IPS DF 6.9 (cell line): ENCODE measurements around the gene PLXNA2.

Experiments
- DNase-seq: peaks from one replicate; pipeline ENCODE4 v3.0.0-alpha.2; 2013; ENCODE audit warnings: low read depth, low spot score
- H3K27ac ChIP-seq: one replicate; pipeline ENCODE4 v1.5.1; 2013; ENCODE audit warnings: low read length, control low read depth
- H3K27me3 ChIP-seq: 2 replicates; pipeline ENCODE4 v1.6.1; 2013; ENCODE audit warnings: mild to moderate bottlenecking, low read length; ENCODE audit not compliant: control insufficient read depth, insufficient read depth
- H3K36me3 ChIP-seq: 2 replicates; pipeline ENCODE4 v1.6.1; 2013; ENCODE audit warnings: low read length; ENCODE audit not compliant: control insufficient read depth, insufficient read depth
- H3K4me1 ChIP-seq: 2 replicates; pipeline ENCODE4 v1.6.1; 2013; ENCODE audit warnings: low read length; ENCODE audit not compliant: control insufficient read depth, insufficient read depth
- H3K4me3 ChIP-seq: 2 replicates; pipeline ENCODE4 v1.5.1; 2013; ENCODE audit warnings: mild to moderate bottlenecking, low read length
- H3K9me3 ChIP-seq: 2 replicates; pipeline ENCODE4 v1.6.1; 2013; ENCODE audit warnings: low read length, inconsistent platforms; ENCODE audit not compliant: control insufficient read depth, insufficient read depth
- WGBS: extraction: QIAGEN DNeasy Blood & Tissue Kit; methylation state at CpG from one replicate; pipeline ENCODE4 v1.1.7; 2013; ENCODE audit warnings: mixed read lengths, missing lambda C conversion rate; ENCODE audit not compliant: insufficient read length, insufficient coverage; 5-methylcytosine and 5-hydroxymethylcytosine counted together

The PLXNA2 gene

DNA sequence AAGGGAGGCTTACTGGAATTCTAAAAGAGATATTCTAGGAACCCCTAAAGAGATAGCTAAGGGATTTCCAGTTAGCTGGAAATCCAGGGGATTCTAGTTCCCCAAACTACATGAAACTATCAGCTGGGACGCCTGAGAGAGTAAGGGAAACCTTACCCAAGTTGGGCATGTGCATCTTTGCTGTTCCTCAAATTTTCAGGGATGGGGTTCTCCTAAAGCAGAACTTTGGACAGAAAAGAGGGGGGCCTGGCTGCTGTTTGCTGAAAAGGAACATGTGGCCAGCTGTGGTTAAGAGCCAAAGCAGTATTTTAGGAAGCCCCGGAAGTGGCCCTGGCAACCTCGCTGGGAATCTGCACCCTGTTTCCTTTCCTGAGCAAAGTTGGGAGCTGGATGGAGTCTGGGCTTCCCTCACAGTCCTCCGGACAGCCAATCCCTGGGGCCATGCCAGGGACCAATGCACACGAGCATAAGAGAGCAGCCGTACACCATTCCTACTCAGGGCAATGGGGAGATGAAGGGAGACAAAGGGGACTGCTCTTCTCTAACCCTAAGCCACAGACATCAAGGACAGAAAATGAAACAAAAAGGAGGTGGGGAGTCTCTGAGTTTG lies 154.3 kb downstream of the PLXNA2 start:
- Histone ChIP-seq H3K4me1 (no peaks in the 10 kb centered on the region), H3K9me3 (no peaks in the 10 kb centered on the region), H3K27me3 (no peaks in the 10 kb centered on the region), H3K27ac (no peak overlapping the region), H3K4me3 (no peak overlapping the region), H3K36me3 (no peaks in the 10 kb centered on the region)
- no peak for DNase-seq
- WGBS, result no CpG with 5 or more reads among the region's 6 CpGs

DNA sequence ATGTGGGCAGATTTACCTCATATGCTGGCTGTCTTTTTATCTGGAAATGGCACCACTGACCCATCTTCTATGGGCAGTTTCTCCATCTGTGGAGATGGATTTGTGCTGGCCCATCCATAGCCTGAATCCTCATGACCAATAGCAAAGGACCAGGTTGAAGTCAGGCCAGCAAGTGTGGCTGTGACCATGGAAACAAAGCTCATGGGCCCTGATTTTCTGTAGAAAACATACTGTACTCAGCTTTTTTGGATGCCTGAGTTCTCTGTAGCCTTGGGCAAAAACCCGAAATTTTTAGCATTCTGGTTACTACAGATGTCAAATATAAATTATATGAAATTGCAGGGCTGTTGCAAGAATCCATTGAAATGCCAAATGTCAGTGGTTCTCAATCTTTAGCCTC lies 155.0 kb downstream of the PLXNA2 start:
- no CpG with 5 or more reads among the region's 1 CpG for WGBS
- no peak for DNase-seq
- no peaks in the 10 kb centered on the region for H3K36me3 ChIP-seq
- H3K9me3 ChIP-seq, result no peaks in the 10 kb centered on the region
- H3K4me3 ChIP-seq, result no peak overlapping the region
- H3K27me3 ChIP-seq, result no peaks in the 10 kb centered on the region
- H3K27ac ChIP-seq, result no peak overlapping the region
- no peaks in the 10 kb centered on the region for H3K4me1 ChIP-seq

DNA sequence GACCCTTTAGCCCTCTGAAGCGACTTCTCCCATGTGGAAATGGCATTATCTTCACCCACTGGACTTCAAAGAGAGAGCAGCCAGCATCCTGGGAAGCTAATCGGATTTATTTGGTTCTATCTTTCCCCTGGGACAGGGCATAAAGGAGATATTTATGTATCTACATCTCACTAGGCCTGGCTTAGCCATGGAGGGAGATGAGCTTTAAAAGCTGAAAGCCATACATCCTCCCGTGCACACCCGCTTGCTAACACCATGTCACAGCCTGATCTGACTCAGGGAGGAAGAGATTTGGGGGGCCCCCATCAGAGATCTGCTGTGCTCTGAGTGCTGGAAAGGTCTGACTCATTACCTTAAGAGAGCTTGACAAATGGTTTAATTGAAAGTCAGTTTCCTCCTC lies 155.9 kb downstream of the PLXNA2 start:
- no peaks in the 10 kb centered on the region for H3K27me3 ChIP-seq
- H3K9me3 ChIP-seq, result no peaks in the 10 kb centered on the region
- no peak overlapping the region for H3K27ac ChIP-seq
- no peak overlapping the region for H3K4me3 ChIP-seq
- no peak for DNase-seq
- no peaks in the 10 kb centered on the region for H3K36me3 ChIP-seq
- no CpG with 5 or more reads among the region's 4 CpGs for WGBS
- no peaks in the 10 kb centered on the region; the same call in 1 of the 2 replicates for H3K4me1 ChIP-seq

DNA sequence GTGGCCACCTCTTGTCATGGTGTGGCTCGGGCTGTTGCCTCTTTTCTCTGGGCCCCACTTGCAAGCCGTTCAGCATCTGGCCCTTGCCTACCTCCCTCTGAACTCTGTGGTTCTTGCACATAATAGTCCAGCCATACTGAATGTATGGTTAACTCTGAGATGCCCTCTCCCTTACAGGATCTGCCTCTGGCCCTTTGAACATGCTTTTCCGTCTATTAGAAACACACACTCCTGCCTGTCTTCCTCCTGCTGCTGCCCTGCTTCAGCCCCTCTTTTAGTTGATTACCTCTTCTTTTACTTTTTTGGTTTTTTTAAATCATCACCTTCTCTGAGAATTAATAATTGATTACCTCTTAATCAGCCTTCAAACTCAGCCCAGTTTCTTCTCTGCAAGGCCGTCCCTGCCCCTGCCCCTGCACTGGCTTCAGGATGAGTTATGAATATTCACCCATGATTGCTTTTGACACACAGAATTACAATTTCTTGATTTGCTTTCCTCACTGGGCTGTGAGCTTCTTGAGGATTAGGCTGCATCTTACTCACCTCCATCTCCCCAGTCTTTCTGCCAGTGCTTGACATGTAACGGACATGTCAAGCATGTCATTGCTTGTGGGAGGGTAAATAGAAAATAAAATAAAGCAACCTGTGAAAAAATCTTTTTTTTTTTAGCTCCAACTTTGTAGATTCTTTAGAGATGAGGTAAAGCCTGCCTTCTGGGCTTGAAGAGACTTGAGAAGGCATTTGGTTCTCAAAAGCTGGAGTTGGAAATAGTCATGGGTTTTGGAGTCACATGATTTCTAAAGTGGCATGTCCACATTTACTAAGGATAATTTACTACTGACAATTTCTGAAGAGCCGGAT lies 158.3 kb downstream of the PLXNA2 start:
- no peaks in the 10 kb centered on the region for H3K36me3 ChIP-seq
- peaks cover 1% of the 10 kb centered on the region; the same call in 1 of the 2 replicates for H3K4me1 ChIP-seq
- H3K9me3 ChIP-seq, result no peaks in the 10 kb centered on the region
- H3K27ac ChIP-seq, result no peak overlapping the region
- no CpG with 5 or more reads among the region's 6 CpGs for WGBS
- no peaks in the 10 kb centered on the region for H3K27me3 ChIP-seq
- DNase-seq, result no peak
- no peak overlapping the region for H3K4me3 ChIP-seq

DNA sequence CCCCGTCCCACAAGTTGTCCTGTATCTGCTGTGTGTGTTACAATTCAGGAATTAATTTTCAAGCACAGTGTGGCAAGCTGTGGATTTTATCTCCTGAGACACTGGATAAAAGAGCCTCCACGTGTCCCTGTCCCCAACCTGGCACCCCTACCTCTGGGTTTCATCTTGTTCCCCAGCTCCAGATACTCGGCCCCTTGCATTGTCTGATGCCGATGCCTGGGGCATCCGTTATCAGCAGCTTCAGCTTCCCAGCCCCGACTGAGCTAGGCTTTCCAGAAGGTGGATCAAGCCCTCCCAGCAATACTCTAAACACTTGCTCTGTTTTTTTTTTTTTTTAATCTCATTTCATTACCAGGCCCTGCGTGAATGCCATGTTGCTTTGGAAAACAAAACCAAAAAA lies 159.4 kb downstream of the PLXNA2 start:
- H3K9me3 ChIP-seq, result no peaks in the 10 kb centered on the region
- H3K36me3 ChIP-seq, result no peaks in the 10 kb centered on the region
- DNase-seq, result no peak
- H3K4me3 ChIP-seq, result no peak overlapping the region
- H3K27me3 ChIP-seq, result no peaks in the 10 kb centered on the region
- H3K4me1 ChIP-seq, result peaks cover 1% of the 10 kb centered on the region; the same call in 1 of the 2 replicates
- no CpG with 5 or more reads among the region's 7 CpGs for WGBS
- no peak overlapping the region for H3K27ac ChIP-seq

DNA sequence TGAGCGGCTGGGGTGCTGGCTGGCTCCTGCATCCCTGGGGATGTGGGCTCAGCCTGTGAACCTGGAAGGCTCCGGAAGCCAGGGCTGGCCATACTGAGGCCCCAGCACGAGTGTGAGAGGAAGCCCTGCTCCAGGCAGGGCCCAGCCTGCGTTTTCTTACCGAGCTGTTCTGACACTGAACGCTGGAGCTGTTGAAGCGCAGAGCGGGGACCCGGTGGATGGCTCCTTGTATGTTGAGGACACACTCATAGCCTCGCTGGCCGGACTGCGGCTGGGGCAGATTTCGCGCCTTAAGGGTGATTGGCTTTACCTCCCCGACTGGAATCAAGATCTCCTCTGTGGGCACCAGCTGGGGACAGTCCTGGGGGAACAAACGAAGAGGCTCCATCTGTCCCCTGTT lies 160.0 kb downstream of the PLXNA2 start:
- Histone ChIP-seq H3K4me3 (no peak overlapping the region), H3K27me3 (no peaks in the 10 kb centered on the region), H3K4me1 (peaks cover 1% of the 10 kb centered on the region; the same call in 1 of the 2 replicates), H3K9me3 (no peaks in the 10 kb centered on the region), H3K36me3 (no peaks in the 10 kb centered on the region), H3K27ac (no peak overlapping the region)
- no peak for DNase-seq
- no CpG with 5 or more reads among the region's 16 CpGs for WGBS

DNA sequence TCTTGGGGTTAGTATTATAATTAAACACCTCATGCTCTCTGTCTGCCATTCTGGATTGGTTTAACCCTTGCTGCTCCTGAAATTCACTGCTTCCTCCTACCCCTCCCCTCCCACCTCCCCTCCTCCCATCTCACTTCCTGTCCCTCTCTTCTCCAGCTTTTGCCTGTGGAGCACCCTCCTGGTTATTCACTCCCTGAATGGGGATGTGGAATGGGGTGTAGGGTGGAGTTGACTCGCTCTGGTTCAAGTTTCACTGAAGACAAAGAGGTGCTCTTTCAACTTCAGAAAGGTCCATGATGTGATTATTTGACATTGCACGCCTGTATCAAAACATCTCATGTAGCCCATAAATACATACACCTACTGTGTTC lies 160.5 kb downstream of the PLXNA2 start:
- H3K36me3 ChIP-seq, result no peaks in the 10 kb centered on the region
- no peak overlapping the region for H3K27ac ChIP-seq
- no CpG with 5 or more reads among the region's 2 CpGs for WGBS
- peaks cover 1% of the 10 kb centered on the region; the same call in 1 of the 2 replicates for H3K4me1 ChIP-seq
- no peak overlapping the region for H3K4me3 ChIP-seq
- H3K27me3 ChIP-seq, result no peaks in the 10 kb centered on the region
- DNase-seq, result no peak
- no peaks in the 10 kb centered on the region for H3K9me3 ChIP-seq

DNA sequence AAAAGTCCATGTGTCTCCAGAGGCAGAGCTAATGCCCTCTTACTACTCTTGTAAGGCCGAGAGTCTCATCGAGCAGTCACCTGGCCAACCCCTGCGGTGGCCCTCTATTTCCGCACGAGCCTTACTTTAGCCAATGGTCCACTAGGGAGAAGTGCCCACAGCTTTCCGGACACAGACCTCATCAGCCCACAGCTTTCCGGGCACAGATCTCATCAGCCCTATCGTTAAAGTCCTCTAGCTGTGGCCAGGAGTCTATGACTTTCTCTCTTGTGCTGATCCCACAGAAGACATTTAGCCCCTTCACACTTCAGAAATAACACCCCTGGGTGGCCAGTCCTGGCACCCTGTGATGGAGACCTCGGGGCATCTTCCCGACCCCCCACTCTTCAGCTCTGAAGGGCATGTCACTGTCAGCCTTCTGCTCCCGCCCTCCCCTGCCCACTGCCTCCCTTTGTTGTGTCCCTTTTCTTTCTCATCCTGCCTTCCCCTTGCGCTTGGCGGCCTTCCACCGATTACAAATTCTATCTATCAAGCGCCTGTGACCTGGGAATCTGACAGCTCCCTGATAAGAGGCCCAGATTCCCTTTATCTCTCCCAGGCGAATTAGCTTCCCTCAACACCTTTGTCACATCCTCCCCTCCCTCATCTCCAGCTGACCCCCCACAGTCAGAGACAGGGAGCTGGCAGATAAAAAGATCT lies 161.0 kb downstream of the PLXNA2 start:
- no CpG with 5 or more reads among the region's 16 CpGs for WGBS
- Histone ChIP-seq H3K27ac (no peak overlapping the region), H3K36me3 (no peaks in the 10 kb centered on the region), H3K9me3 (no peaks in the 10 kb centered on the region), H3K4me1 (peaks cover 1% of the 10 kb centered on the region; the same call in 1 of the 2 replicates), H3K27me3 (no peaks in the 10 kb centered on the region), H3K4me3 (no peak overlapping the region)
- DNase-seq, result no peak

DNA sequence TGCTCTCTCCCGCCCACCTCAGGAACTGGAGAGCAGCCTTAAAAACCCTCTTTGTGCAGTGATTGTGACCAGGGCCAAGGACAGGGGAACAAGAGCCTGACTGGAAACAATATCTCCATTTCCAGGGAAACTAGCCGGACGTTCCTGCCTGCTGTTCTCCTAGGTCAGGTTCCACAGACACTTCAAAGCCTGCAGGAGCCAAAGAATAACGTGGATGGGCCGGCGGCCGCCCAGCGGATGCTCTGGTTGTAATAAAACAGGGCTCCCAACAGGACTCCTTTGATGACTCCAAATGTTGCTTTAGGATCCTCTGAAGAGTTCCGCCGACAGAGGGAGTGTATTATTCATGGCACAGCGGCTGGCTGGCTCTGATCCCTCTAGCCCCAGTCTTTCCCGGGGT lies 162.2 kb downstream of the PLXNA2 start:
- no CpG with 5 or more reads among the region's 12 CpGs for WGBS
- H3K4me1 ChIP-seq, result peaks cover 1% of the 10 kb centered on the region; the same call in 1 of the 2 replicates

DNA sequence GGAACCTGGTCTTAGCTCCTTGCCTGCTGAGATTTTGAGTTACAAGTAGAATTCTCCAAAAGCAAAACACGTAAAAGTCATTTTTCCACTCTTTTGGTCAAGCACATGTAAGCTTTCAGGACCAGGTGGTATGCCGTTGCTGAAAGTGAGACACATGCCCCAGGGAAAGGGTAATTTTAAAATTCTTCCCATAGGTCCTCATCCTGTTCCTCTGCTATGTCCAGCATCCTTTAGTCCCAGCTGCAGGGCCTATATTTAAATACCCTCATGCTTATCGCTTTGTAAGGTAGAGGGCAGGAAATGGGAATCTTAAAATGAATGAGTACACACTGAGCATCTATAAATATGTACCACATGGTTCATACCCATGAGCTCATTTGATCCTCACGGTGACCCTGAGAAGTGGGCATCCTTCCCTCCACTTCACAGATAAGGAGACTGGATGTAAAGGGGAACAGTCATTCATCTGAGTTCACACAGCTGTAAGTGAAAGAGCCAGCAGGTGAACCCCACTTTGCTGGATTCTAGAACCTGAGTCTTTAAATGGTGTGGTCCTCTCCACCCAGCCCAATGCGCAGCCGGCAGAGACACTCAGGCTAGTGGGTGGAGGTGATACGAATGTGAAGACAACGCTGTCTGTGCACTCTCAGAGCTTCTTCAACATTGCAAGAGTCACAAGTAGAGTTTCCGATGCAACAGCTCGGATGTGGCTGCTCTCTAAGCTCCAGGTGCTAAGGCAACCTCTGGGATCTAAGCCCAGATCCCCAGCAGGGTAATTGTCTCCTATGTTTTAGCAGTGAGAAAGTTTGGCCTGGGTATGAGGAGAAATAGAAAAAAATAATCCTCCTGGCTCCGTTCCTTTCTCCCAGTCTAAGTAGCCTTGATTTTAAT lies 163.5 kb downstream of the PLXNA2 start:
- no peak overlapping the region for H3K4me3 ChIP-seq
- H3K27me3 ChIP-seq, result no peaks in the 10 kb centered on the region
- no peaks in the 10 kb centered on the region for H3K9me3 ChIP-seq
- H3K36me3 ChIP-seq, result no peaks in the 10 kb centered on the region
- WGBS, result no CpG with 5 or more reads among the region's 11 CpGs
- H3K4me1 ChIP-seq, result peaks cover 1% of the 10 kb centered on the region; the same call in 1 of the 2 replicates
- H3K27ac ChIP-seq, result no peak overlapping the region
- DNase-seq, result no peak

More for the DNA sequence above, 162.2 kb downstream of the PLXNA2 start:
- Histone ChIP-seq H3K27me3 (no peaks in the 10 kb centered on the region), H3K36me3 (no peaks in the 10 kb centered on the region), H3K9me3 (no peaks in the 10 kb centered on the region), H3K27ac (no peak overlapping the region), H3K4me3 (no peak overlapping the region)
- no peak for DNase-seq
